HCT116 (cell line): ENCODE results near the gene FAM162B.

ENCODE experiments used
- EZH2 ChIP-seq: fragments of 200-600 bp; sonication (generic); IDR thresholded peaks from 2 replicates; pipeline ENCODE4 v1.6.1; 2017; ENCODE audit warnings: antibody characterized with exemption, mixed run types
- TF ChIP-seq, protein P1 (sequence below), 3 experiments: fragments of 200-600 bp in 1 of 3; sonication (generic) in 1 of 3; IDR thresholded peaks in 2 of 3; conservative IDR thresholded peaks in 1 of 3; 2 replicates each; pipeline ENCODE4 v1.5.1; 2012 to 2017; ENCODE audit warnings: low read depth in 2 of 3, low read length in 2 of 3, antibody characterized with exemption in 1 of 3, borderline replicate concordance in 1 of 3, control low read depth in 1 of 3, mild to moderate bottlenecking in 1 of 3, mixed read lengths in 1 of 3, mixed run types in 1 of 3, moderate library complexity in 1 of 3; ENCODE audit not compliant: insufficient read depth in 1 of 3

DNA sequence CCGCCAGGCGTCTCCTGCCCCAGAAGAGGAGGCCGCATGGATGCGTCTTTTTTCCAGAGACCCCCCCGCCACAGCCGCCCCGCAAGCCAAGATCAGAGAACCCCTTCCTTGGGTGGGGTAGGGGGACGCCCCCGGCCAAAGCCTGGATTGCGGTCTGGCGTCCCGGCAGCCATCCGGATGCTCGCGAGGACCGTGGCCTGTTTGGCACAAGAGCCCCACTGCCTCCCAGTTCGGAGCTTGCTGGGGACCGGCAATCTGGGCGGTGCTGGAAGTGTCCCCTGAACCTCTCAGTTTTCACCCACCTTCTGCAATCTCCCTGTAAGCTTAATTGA lies 924 bp downstream of the FAM162B start:
- TF ChIP-seq, protein P1, sequence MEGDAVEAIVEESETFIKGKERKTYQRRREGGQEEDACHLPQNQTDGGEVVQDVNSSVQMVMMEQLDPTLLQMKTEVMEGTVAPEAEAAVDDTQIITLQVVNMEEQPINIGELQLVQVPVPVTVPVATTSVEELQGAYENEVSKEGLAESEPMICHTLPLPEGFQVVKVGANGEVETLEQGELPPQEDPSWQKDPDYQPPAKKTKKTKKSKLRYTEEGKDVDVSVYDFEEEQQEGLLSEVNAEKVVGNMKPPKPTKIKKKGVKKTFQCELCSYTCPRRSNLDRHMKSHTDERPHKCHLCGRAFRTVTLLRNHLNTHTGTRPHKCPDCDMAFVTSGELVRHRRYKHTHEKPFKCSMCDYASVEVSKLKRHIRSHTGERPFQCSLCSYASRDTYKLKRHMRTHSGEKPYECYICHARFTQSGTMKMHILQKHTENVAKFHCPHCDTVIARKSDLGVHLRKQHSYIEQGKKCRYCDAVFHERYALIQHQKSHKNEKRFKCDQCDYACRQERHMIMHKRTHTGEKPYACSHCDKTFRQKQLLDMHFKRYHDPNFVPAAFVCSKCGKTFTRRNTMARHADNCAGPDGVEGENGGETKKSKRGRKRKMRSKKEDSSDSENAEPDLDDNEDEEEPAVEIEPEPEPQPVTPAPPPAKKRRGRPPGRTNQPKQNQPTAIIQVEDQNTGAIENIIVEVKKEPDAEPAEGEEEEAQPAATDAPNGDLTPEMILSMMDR (IDR thresholded peaks at IDR 0.05 in 2 of 3, conservative IDR thresholded peaks at IDR 0.05 in 1 of 3; ENCODE audit: borderline replicate concordance in 1 of 3, insufficient read depth in 1 of 3, low read depth in 2 of 3, low read length in 2 of 3): no peak
- no peak for TF ChIP-seq EZH2
